Stimulated activated CD4-positive, alpha-beta T cell treated with anti-CD3 and anti-CD28 coated beads, Interleukin-4, amount 100 ng/mL, for 24 hours (primary cell): ENCODE results near the gene NCSTN.

Experiments
- DNase-seq: peaks from one replicate; pipeline ENCODE4 v3.0.0-alpha.2; 2020

The NCSTN gene

DNA sequence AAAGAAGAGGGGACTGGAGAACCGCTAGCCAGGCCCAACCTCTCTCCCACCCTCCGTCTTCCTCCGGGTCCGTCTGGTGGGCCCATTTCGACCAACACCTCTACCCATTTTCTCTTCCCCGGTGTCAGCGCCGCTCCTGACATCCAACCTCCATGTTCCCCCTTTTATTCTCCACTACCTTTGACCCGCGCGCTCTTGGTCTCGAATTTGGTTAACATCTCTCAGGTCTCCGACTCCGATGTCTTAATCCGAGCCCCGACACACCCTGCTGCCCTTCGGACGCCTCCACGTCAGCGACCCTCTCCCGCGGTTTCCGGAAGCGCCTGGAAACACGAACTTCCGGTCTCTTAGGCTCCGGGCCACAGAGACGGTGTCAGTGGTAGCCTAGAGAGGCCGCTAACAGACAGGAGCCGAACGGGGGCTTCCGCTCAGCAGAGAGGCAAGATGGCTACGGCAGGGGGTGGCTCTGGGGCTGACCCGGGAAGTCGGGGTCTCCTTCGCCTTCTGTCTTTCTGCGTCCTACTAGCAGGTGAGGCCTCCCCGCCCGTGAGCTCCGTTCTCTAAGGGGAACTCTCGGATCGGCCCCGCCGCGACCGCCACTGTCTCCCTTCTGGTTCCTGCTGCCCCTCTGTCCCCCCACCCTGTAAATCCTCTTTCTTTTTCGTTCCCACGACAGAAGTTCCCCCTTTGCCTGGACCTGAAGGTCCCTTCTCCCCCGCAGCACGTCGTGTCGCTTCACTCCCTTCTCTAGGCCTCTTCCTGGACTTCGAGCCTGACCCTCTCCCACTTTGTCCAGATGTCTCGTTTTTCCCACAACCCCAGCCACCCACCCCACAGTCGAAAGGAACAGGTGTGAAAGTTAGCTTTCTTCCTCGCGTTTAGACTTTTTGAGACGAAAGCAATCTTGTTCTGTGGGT is at the start of gene NCSTN, which contains the start of gene COPA:
TSS of gene NCSTN (plus strand) at position 431 of the 917 bp plus-strand sequence. CDS start at position 445, 14 bp downstream.
TSS of gene COPA (minus strand) at position 298 of the 917 bp plus-strand sequence. CDS start at position 218, 80 bp downstream.
- peak; percentile 92 for DNase-seq

DNA sequence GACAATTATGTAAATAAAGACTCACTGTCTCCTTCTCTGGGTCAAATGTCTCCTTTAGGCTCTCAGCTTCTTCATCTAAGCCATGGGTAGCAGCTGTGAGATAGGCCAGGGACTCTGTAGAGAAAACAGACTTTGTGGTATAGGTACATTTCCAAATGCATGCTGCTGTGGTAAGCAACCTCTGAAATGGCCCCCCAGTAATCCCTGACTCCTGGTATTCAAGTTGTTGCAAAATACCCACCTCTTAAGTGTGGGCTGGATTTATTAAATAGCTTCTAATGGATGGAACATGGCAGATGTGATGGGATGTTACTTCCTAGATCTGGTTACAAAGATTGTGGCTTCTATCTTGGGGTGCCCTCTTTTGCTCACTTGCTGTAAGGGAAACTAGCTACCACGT is 47.1 kb upstream of the NCSTN start:
- DNase-seq = no peak

DNA sequence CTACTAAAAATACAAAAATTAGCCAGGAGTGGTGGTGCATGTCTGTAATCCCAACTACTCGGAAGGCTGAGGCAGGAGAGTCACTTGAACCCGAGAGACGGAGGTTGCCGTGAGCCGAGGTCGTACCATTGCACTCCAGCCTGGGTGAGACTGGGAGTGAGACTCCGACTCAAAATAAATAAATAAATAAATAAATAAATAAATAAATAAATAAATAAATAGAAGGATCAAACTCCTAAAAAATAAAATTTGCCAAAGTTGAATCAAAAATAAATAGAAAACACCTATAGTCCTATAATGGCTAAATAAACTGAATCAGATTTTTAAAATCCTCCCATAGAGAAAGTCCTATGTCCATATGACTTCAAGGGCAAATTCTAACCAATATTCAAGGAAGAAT is 43.0 kb upstream of the NCSTN start:
- no peak for DNase-seq

- DNase-seq = no peak
Measured at GRCh38 chr1:160307118-160307791, 35.9 kb upstream of the NCSTN start.

- DNase-seq = no peak
Measured at GRCh38 chr1:160308451-160309184, 34.6 kb upstream of the NCSTN start.

- no peak for DNase-seq
Measured at GRCh38 chr1:160309185-160309557, 34.0 kb upstream of the NCSTN start.

- DNase-seq = no peak
Measured at GRCh38 chr1:160309571-160309970, 33.6 kb upstream of the NCSTN start.

GRCh38 chr1:160315359-160315758 is 27.8 kb upstream of the NCSTN start:
- DNase-seq = no peak

DNA sequence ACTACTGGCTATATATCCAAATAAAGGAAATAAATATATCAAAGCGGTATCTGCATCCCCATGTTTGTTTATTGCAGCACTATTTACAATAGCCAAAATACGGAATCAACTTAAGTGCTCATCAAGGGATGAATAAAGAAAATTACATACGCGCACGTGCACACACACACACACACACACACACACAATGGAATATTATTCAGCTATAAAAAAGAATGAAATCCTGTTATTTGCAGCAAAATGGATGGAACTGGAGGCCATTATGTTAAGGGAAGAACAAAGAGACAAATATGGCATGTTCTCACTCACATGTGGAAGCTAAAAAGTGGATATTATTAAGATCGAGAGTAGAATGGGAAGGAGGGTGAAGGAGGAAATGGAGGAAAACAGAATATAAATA is 20.4 kb upstream of the NCSTN start:
- no peak for DNase-seq

DNA sequence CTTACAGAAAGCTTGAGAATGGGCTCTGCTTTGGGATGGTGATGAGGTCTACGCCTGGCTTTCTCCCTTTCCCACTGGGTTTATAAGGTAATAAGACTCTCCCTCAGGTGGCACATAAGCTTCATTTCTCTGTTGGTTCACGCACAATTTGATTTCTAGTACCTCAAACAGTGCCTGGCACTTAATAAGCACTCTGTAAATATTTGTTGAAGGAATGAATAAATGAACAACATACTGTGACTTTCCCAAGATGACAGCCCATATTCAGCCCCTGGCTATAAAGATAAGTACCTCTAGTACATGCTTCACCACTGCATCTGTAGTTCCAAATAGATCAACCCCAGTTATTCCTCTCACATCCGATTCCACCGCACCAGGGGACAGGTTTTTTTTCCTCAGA is 17.9 kb upstream of the NCSTN start:
- DNase-seq = no peak

DNA sequence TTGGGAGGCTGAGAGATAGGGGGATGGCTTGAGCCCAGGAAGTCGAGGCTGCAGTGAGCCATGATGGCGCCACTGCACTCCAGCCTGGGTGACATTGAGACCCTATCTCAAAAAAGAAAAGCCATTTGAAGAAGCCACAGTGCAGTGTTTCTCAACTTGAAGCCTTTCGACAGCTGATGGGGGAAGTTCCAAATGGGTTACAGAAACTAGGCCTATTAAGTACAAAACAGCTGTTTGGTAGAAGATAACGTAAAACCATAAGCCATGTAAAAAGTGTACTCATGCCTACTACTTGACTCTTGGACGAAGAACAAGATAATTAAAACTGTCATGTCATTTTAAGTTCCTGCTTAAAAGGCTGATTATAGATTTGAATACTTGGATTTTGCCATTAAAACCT is 16.8 kb upstream of the NCSTN start:
- no peak for DNase-seq

- no peak for DNase-seq
Measured at GRCh38 chr1:160328184-160328583, 15.0 kb upstream of the NCSTN start.

DNA sequence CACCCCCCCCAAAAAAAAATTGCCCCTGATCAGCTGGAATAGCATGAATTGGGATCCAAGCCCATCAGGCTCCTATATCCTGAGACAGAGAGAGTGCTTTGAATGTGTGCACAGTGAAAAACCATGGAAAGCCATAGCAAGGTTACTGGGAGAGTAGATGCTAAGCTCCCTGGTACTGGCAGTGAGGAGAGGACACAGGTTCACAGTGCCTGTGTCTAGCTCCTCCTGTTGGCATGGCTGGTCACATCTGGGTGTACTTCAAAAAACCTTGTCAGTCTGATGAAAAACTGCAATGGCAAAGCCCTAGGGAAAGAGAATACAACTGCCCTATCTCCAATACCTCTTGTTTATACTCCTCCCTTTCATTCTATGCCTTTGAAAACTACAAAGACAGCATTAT is 13.1 kb upstream of the NCSTN start:
- DNase-seq = no peak

GRCh38 chr1:160332516-160332915 is 10.7 kb upstream of the NCSTN start:
- DNase-seq = no peak

DNA sequence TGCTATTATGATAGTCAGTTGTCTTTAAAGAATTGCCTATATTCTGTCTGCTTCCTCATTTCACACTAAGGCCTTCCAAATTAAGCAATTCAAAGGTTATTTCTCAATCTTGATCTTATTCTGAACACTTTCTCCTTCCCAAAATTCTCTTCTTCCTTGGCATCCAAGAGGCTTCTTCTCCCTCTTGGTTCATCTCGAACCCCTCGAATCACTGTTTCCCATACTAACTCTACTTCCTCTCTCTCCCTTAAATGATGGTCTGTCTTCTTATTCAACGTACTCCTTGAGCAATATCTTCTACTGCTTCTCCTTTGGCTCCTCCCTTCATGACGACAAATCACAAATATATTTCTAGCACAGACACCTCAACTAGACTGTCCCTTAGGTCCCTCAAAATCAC is 4.6 kb upstream of the NCSTN start:
- DNase-seq = no peak

DNA sequence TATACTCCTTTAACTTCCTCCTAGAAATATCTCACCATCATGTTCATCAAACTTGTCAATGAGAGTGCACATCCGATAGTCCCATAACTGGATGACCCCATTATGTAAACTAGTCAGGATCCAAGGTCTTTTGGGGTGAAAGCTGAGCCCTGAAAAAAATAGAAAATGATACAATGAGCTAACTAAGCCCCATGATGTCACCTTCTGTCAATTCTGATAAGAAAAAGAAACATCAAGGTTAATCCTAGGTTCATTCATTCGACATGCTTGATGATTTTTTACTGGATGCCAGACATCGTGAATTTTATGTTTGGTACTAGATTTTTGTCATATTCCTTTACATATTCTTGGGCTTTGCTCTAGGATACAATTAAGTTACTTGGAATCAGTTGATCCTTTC is 3.0 kb upstream of the NCSTN start:
- no peak for DNase-seq

- DNase-seq = no peak
Measured at GRCh38 chr1:160340866-160341265, 2.3 kb upstream of the NCSTN start.

DNA sequence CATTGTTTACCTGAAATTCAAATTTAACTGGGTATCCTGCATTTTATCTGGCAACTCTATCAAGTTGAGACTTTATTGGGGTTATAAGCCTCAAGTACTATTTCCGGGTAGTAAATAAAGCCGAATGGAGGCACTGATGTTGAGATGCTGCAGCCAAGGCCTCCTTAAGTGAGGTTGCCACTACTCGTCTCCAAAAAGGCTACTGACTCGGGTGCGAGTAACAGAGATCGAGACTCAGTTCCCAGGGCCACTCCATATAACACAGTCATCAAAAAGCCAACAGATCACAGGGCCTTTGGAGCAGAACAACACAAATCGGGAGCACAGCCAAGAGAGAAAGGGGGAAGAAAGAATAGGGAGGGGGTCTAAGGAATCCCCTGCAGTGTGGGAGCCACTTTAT is 657 bp upstream of the NCSTN start:
- DNase-seq = peak; percentile 5

DNA sequence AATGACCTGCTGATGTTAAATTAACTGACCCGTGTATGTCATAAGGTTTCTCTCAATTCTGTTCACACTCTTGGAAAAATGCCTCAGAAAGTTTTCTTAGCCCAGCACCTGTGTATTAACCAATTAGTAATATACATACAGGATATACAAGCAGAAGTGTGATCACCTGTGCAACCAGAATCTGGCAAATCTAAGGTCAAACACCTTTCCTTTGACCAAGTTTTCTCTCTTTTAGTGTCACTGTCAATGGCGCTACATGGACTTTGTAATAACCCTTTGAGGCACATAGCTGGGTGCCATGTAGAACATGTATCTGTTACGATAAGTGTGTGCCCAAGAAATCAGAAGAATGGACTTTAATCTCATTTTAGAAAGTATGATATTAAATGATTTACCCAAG is 1.1 kb downstream of the NCSTN start:
- DNase-seq = no peak

GRCh38 chr1:160344936-160345335 is 1.8 kb downstream of the NCSTN start:
- DNase-seq = no peak

- DNase-seq = no peak
Measured at GRCh38 chr1:160346463-160346862, 3.3 kb downstream of the NCSTN start.

DNA sequence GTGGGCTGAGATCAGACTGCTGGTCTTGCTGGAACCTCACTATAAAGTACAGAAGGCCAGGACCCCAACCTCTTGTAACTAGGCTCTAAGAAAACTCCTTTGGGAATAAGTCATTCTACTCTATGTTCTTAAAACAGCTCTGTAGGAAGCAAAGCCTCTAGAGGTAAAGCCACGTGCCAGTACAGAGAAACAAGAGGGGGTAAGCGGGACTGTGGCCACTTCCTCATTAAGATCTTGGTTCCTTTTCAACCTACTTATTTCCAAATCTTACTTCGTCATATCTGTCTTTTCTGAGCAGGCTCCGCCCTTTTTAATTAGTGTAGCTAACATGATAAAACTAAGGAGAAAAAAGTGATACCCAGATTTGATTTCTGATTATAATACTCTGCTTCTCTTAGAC is 3.8 kb downstream of the NCSTN start:
- no peak for DNase-seq

GRCh38 chr1:160351629-160352028 is 8.4 kb downstream of the NCSTN start:
- no peak for DNase-seq

GRCh38 chr1:160352555-160352954 is 9.4 kb downstream of the NCSTN start:
- no peak for DNase-seq
